HG02588 (cell line): ENCODE measurements around the gene RYR2.

Experiments
- ATAC-seq: cut with Tn5 transposase; IDR thresholded peaks from one replicate; pipeline ENCODE4 v1.9.1; 2021; ENCODE audit warnings: mild to moderate bottlenecking, moderate library complexity; ENCODE audit not compliant: unreplicated experiment

Gene RYR2

DNA sequence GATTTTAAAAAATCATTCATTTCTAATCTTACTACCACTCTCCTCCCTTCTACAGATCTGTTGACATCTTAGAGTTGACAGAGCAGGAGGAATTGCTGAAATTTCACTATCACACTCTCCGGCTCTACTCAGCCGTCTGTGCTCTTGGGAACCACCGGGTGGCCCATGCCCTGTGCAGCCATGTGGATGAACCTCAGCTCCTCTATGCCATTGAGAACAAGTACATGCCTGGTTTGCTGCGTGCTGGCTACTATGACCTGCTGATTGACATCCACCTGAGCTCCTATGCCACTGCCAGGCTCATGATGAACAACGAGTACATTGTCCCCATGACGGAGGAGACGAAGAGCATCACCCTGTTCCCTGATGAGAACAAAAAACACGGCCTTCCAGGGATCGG, 572.0 kb downstream of the RYR2 start:
- ATAC-seq = no peak

DNA sequence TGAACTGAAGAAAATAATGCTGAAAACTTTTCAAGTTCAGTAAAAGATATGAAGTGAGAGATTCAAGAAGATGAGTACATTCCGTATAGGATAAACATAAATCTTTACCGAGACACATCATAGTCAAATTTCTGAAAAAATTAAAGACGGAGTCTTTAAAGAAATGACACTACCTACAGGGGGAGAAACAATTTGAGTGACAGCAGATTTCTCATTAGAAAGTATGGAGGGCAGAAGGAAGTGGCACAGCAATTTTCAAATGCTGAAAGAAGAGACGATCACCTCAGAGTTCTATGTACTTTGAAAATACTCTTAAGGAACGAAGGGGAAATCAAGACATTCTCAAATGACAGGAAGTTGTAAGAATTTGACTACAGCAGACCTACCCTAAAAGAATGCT, 577.6 kb downstream of the RYR2 start:
- no peak for ATAC-seq

GRCh38 chr1:237634922-237635321, 592.9 kb downstream of the RYR2 start:
- no peak for ATAC-seq

- no peak for ATAC-seq
Measured at GRCh38 chr1:237638555-237638954, 596.6 kb downstream of the RYR2 start.

GRCh38 chr1:237640011-237640671, 598.2 kb downstream of the RYR2 start:
- no peak for ATAC-seq

DNA sequence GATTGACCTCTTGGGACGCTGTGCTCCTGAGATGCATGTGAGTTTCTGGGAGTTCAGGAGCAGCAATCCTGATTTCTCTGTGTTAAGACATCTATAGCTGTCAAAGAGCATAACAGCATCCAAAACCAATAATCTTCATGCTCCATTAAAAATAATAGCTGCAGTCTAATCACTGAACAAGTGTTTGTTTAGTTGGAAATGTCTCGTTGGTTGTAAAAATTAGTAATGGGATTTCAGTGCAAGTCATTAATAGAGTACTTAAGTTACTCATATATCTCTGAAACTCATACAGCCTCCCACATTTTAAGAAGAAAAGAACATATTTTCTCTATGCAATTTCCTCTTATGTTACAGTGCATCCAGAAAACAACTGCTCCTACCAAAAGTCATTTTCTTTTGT, 599.0 kb downstream of the RYR2 start:
- ATAC-seq = no peak

GRCh38 chr1:237650809-237651208, 608.8 kb downstream of the RYR2 start:
- ATAC-seq = no peak

DNA sequence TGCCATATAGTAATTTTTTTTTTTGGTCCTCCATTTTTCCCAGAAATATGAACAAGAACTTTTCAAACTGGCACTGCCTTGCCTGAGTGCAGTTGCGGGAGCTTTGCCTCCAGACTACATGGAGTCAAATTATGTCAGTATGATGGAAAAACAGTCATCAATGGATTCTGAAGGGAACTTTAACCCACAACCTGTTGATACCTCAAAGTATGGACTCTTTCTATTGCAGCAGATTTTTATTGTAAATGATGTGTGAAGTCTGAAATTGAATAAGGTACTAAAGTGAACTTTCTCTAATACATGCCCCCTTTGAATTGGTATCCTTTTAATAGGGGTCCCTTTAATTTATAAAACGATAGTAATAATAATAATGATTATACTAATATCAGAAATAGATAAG, 613.8 kb downstream of the RYR2 start:
- no peak for ATAC-seq

GRCh38 chr1:237664348-237664747, 622.4 kb downstream of the RYR2 start:
- no peak for ATAC-seq

- no peak for ATAC-seq
Measured at GRCh38 chr1:237670302-237670701, 628.3 kb downstream of the RYR2 start.

GRCh38 chr1:237671262-237671661, 629.3 kb downstream of the RYR2 start:
- ATAC-seq = no peak

- no peak for ATAC-seq
Measured at GRCh38 chr1:237671935-237672334, 630.0 kb downstream of the RYR2 start.

DNA sequence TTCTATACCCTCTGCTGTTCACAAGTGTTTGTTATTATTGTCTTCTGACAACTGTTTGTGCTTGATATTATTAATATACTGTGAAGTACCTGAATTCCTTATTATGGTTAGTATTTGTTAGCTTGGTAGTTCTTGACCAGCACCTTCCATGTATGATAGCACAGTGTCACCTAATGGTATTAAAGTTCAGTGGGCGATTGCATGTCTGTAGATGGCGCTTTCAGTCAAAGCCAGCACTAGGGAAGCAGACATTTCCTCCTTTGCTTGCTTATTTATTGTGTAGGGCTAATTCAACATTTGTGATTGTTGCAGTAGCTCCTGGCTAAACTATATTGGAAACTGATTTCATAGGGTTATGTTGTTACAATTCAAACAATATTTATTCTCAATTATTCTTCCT, 630.8 kb downstream of the RYR2 start:
- ATAC-seq = no peak

GRCh38 chr1:237673631-237674030, 631.6 kb downstream of the RYR2 start:
- ATAC-seq = no peak

DNA sequence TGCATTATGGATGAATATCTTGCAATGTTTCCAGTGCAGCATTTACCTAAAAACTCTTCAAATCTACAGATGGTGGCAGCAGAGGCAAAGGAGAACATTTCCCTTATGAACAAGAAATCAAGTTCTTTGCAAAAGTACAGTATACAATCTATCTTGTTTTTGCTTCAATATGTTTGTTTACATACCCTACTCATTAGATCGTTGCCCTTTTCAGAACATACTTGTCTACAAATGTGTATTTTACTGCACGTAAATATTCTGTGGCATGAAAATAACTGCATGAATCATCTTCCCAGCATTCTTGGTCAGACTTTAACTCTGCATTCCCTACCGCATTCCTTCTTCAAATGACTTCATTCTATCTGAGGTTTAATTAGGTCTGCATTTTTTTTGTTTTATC, 636.0 kb downstream of the RYR2 start:
- ATAC-seq = no peak

DNA sequence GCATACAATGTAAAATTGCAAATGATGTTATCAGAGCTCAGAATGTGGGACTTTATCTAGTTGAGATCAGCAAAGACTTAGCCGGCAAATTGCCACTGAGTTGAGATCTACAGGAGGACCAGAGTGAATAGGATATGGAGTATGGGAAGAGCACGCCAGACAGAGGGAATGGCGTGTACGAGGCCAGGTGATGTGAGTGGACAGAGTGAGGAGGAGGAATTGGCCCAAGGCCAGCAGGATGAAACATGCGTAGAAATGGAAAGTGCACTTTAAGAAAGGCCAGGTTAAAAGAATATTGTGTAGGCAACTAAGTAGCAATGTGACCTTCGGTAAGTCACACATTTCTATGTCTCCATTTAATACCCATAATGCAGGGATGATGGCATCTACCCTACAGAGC, 637.7 kb downstream of the RYR2 start:
- ATAC-seq = no peak

- ATAC-seq = no peak
Measured at GRCh38 chr1:237681210-237681609, 639.2 kb downstream of the RYR2 start.

DNA sequence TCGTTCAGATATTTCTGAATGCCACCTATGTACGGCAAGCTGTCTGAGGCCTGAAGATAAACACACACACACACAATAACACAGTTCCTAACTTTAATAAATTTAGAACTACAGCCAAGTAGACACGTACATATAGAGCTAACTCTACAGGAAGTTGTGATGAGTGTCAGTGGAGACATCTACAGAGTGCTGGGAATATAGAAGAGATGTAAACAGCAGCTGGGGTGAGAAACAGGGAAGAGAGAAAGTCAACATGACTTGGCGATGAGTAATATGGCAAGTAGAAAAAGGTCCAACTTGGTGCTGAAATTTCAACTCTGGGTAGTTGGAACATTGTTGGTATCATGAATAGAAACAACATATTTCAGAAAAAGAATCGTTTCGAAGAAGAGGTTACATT, 642.3 kb downstream of the RYR2 start:
- ATAC-seq = no peak

- ATAC-seq = no peak
Measured at GRCh38 chr1:237685551-237685950, 643.6 kb downstream of the RYR2 start.

DNA sequence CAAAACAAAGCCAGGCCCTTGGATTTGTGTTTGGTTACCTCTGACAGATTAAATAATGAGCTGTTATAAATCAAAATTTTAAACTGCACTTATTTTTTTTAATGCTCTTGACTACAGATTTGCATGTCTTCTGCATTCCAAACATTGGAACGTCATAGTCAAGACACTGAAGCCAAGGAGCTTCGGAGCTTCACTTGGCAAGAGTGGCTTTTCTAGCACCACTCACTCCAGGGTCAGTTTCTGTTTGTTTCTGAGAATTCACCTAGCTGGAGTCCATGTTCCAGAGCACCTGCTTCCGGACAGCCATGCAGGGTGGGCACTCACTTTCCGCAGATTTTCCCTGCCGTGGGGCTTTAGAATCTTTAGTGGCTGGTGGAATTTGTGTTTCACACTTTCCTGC, 645.8 kb downstream of the RYR2 start:
- ATAC-seq = no peak

DNA sequence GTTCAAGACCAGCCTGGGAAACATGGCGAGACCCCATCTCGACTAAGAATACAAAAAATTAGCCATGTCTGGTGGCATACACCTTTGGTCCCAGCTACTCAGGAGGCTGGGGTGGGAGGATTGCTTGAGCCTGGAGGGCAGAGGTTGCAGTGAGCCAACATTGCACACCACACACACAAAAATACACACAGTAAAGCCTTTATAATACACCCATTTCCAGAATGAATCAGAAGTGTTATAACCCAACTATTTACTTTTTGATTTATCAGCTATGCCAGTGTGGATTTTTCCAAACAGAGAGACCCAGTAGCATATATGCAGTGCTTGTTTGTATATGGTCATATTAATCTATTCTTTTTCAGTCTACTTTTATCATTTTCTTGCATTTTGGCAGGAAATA, 648.7 kb downstream of the RYR2 start:
- ATAC-seq = no peak

DNA sequence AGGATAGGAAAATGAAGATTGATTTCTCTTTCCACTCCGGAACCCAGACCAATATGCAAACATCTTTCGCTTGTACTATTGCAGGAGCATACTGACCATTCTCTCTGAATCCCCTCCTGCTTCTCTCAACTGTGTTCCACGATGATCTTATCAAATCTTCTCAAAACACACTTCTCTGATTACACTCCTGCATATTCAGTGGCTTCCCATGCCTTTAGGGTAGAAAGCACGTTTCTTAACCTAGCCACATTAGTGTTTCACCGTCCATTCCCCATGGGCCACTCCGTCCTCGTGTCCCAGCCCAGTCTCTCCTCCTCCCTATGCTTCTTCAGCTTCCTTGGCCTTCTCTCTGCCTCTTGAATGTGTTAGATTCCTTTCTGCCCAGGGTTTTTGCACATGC, 650.3 kb downstream of the RYR2 start:
- ATAC-seq = no peak

GRCh38 chr1:237695878-237696277, 653.9 kb downstream of the RYR2 start:
- ATAC-seq = no peak
